ELF-1 (cell line): Measurements from ENCODE around the gene GRIN2C.

Source experiments
- DNase-seq: peaks from one replicate; pipeline ENCODE4 v3.0.0-alpha.2; 2016; ENCODE audit warnings: low read depth, low spot score

Gene GRIN2C

DNA sequence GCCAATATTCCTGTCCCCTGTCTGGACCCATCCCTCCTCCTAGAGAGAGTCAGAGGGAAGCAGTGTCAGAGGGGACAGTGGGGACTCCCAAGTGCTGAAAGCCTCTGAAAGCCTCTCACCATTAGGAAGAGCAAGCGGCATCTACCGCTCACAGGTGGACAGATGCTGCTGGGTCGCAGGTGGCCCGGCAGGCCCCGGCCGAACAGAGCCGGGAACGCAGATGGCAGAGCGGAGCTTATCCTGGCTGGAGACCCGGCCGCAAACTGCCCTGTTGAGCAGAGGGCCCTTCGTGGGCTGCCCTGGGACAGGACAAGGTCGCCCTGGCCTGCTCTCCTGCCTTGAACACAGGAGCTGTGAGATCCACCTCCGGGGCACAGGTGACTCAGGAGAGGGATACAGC lies 60.6 kb downstream of the GRIN2C start:
- DNase-seq: no peak

- no peak for DNase-seq
Measured at GRCh38 chr17:74798239-74798707, 61.4 kb downstream of the GRIN2C start.

DNA sequence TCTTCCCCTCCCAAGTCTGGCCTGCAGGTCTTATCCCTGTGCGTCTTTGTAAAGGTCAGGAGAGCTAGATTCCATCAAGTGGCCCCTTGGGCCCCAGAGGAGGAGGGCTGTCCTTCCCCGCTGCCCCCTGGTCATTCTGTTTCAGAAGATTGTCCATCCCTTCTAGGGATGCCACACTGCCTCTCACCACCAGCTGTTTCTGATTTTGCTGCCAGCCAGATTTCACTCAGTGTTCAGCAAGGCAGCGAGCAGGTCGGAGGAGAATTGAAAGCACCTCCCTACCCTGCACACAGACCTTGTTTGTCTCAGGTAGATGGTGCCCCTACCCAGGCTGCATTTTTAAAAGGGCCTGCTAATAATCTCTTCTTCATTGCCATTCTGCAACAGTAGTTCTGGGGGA lies 61.9 kb downstream of the GRIN2C start:
- DNase-seq: no peak

- DNase-seq: no peak
Measured at GRCh38 chr17:74796866-74797265, 62.8 kb downstream of the GRIN2C start.

DNA sequence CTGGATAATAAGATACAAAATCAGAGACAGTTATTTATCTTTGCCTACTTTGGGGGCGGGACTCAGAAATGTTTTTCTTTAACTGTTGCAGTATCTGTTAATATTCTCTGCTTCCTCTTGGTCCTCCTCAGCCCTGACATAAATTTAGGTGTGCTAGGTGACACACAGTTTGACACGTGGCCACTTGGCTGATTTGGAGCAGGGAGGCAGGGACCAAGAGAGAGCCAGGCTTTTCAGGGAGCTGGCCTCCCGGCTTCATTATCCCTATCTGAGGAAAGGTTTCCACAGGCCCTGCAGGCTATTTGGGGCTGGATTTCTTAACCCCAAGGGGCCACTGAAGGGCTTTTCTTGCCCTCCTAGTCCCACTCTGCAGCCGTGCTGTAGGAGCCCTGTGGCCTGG lies 63.5 kb downstream of the GRIN2C start:
- no peak for DNase-seq

DNA sequence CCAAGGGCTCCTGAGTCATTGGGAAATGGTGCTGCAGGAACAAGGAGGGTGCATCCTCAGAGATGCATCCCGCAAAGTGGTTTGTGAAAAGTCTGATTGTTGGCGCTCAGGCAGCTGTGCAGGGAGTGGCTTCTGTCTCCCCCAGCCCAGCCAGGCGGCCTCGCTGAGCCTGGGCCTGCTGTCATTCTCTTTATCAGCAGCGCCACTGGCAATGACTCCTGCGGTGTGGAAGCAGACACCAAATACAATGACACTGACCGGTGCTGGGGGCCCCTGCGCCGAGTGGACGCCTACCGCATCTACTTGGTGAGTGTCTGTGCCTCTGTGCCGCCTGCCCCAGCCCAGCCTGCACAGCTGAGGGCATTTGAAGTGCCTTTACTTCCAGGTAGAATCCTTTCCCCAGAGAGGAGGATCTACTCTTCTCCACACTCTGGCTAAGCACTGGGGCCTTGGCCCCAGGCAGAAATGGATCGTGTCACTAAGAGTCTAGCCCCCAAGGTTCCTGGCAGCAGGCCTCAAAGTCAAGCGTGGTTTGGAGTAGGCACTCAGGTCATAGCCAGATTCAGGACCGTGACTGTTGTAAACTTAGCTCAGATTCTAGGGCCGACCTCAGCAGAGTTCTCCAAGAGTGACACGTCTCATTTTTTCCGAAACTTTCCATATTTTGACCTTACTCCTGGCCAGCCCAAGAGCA lies 64.2 kb downstream of the GRIN2C start:
- DNase-seq: no peak

DNA sequence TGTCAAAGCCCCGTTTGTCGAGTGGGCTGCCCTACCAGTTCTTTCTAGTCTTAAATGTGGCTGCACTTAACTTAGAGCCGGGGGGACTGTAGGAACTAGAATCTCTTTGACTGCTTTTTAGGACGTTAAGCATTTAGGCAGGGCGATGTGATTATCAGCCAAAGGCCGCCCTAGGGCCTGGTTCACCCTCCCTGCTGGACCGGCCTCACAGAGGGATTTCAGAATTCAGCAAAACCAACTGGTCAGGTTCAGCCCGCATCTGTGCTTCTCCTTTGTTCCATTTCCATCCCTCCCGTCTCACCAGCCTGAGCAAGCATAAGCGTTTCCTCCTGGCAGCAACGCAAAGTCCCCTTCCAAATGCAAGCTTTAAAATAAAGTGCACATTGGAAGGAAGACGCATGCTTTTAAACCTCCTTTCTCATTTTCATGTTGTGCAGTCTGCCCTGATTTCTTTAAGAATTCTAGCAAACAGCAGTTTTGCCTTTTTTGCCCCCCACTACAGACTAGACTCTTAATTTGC lies 67.0 kb downstream of the GRIN2C start:
- DNase-seq: no peak
